ENCODE measurements around the gene SEMA4C.

The SEMA4C gene

GRCh38 chr2:96819876-96820511 lies 49.9 kb downstream of the SEMA4C start:
- no peak for DNase-seq (ENCODE audit: low read depth)

GRCh38 chr2:96819128-96819875 lies 50.6 kb downstream of the SEMA4C start:
- DNase-seq (ENCODE audit: low read depth), result no peak

- DNase-seq (ENCODE audit: low read depth), result no peak
Observed at GRCh38 chr2:96817882-96818281, 52.0 kb downstream of the SEMA4C start.

GRCh38 chr2:96816836-96817702 lies 52.8 kb downstream of the SEMA4C start:
- no peak for DNase-seq (ENCODE audit: low read depth)

- DNase-seq (ENCODE audit: low read depth), result peak; percentile 95
Observed at GRCh38 chr2:96816127-96816835, 53.6 kb downstream of the SEMA4C start, which contains the start of gene CNNM3. Gene CNNM3 (plus strand): TSS chr2:96816268. CDS start chr2:96816278, 10 bp downstream.

GRCh38 chr2:96815326-96816126 lies 54.4 kb downstream of the SEMA4C start:
- no peak for DNase-seq (ENCODE audit: low read depth)

- no peak for DNase-seq (ENCODE audit: low read depth)
Observed at GRCh38 chr2:96813656-96814055, 56.2 kb downstream of the SEMA4C start.

- DNase-seq (ENCODE audit: low read depth), result no peak
Observed at GRCh38 chr2:96811917-96812316, 58.0 kb downstream of the SEMA4C start.

- no peak for DNase-seq (ENCODE audit: low read depth)
Observed at GRCh38 chr2:96810783-96811192, 59.1 kb downstream of the SEMA4C start.

GRCh38 chr2:96809951-96810782 lies 59.7 kb downstream of the SEMA4C start:
- no peak for DNase-seq (ENCODE audit: low read depth)
